IMR-90 (cell line): ENCODE data around the gene PLRG1. TPM values are rescaled to one million over a fixed set of nuclear protein-coding genes. Genes with fewer than 3 reads are reported as not detected.

Source experiments
- ATAC-seq: fragments of 200-7000 bp; cut with Tn5 transposase; 2 replicates; pipeline ENCODE4 v1.9.1; 2020; ENCODE audit warnings: low read depth, mild to moderate bottlenecking, moderate library complexity
- BruUV-seq: library from RNA; stranded (reverse); fragments of 400-500 nt; replicated peaks from 2 replicates; lab custom pipeline; 2021; lab: Mats Ljungman, UMichigan
- CTCF ChIA-PET: fragments of 300-600 bp; formaldehyde crosslinking; extraction: SDS; loops from one replicate; lab custom pipeline; 2021; ENCODE audit warnings: antibody characterized with exemption; lab: Yijun Ruan, JAX
- POLR2A ChIA-PET: fragments of 300-600 bp; sonication (Branson Sonifier 250); formaldehyde crosslinking; loops from one replicate; lab custom pipeline; 2022; ENCODE audit warnings: antibody characterized with exemption; ENCODE audit not compliant: unreplicated experiment; lab: Charles Lee
- DNase-seq: peaks from one replicate; pipeline ENCODE4 v3.0.0; 2013
- H2AFZ ChIP-seq: replicated peaks from 2 replicates; pipeline ENCODE3; 2013; ENCODE audit warnings: low read length, mild to moderate bottlenecking; ENCODE audit not compliant: poor library complexity
- H2AK5ac ChIP-seq: 2 replicates; pipeline ENCODE4 v1.6.1; 2013; ENCODE audit warnings: low read depth, low read length, inconsistent platforms
- H2AK9ac ChIP-seq: replicated peaks from 2 replicates; pipeline ENCODE3; 2013; ENCODE audit warnings: mild to moderate bottlenecking, low read depth, low read length, moderate library complexity; ENCODE audit not compliant: poor library complexity
- H2BK120ac ChIP-seq: 2 replicates; pipeline ENCODE4 v1.6.1; 2013; ENCODE audit warnings: low read depth, low read length, inconsistent platforms
- H2BK15ac ChIP-seq: 3 replicates; pipeline ENCODE4 v1.6.1; 2013; ENCODE audit warnings: low read depth, low read length, inconsistent platforms
- H2BK20ac ChIP-seq: 2 replicates; pipeline ENCODE4 v1.6.1; 2013; ENCODE audit warnings: low read depth, mild to moderate bottlenecking, inconsistent platforms, low read length, moderate library complexity
- H2BK5ac ChIP-seq: 2 replicates; pipeline ENCODE4 v1.6.1; 2013; ENCODE audit warnings: mild to moderate bottlenecking, low read depth, low read length, inconsistent platforms; ENCODE audit not compliant: poor library complexity, severe bottlenecking
- H3K14ac ChIP-seq: replicated peaks from 2 replicates; pipeline ENCODE4 v1.6.1; 2013; ENCODE audit warnings: low read depth, low read length, inconsistent platforms
- H3K18ac ChIP-seq: 2 replicates; pipeline ENCODE4 v1.6.1; 2013; ENCODE audit warnings: low read depth, low read length, control low read depth
- H3K23ac ChIP-seq: 2 replicates; pipeline ENCODE4 v1.6.1; 2013; ENCODE audit warnings: low read depth, low read length, inconsistent platforms
- H3K27ac ChIP-seq: 2 replicates; pipeline ENCODE4 v1.5.1; 2013; ENCODE audit warnings: mild to moderate bottlenecking, control low read depth, low read length; ENCODE audit not compliant: insufficient read depth
- H3K27me3 ChIP-seq: 2 replicates; pipeline ENCODE4 v1.6.1; 2013; ENCODE audit warnings: low read length; ENCODE audit not compliant: control insufficient read depth, insufficient read depth
- H3K36me3 ChIP-seq: 2 replicates; pipeline ENCODE4 v1.6.1; 2013; ENCODE audit warnings: low read length, mixed read lengths; ENCODE audit not compliant: control insufficient read depth, insufficient read depth
- H3K4ac ChIP-seq: 2 replicates; pipeline ENCODE4 v1.6.1; 2013; ENCODE audit warnings: low read depth, low read length, inconsistent platforms
- H3K4me1 ChIP-seq: 2 replicates; pipeline ENCODE4 v1.6.1; 2013; ENCODE audit warnings: low read length, mixed read lengths; ENCODE audit not compliant: control insufficient read depth, insufficient read depth
- H3K4me2 ChIP-seq: 2 replicates; pipeline ENCODE4 v1.6.1; 2013; ENCODE audit warnings: low read depth, mild to moderate bottlenecking, control low read depth, low read length, moderate library complexity
- H3K4me3 ChIP-seq: 2 replicates; pipeline ENCODE4 v1.5.1; 2013; ENCODE audit warnings: low read depth, mild to moderate bottlenecking, control low read depth, low read length, moderate library complexity; ENCODE audit not compliant: insufficient read depth
- H3K56ac ChIP-seq: 2 replicates; pipeline ENCODE4 v1.6.1; 2013; ENCODE audit warnings: low read length, inconsistent platforms; ENCODE audit not compliant: insufficient read depth; ENCODE audit errors: extremely low read depth
- H3K79me1 ChIP-seq, 2 experiments: 2 replicates each; pipeline ENCODE4 v1.6.1; 2013; ENCODE audit warnings: low read length in 2 of 2, inconsistent platforms in 1 of 2, low read depth in 1 of 2
- H3K9ac ChIP-seq: 2 replicates; pipeline ENCODE4 v1.6.1; 2013; ENCODE audit warnings: low read depth, low read length, control low read depth
- H3K9me1 ChIP-seq: 2 replicates; pipeline ENCODE4 v1.6.1; 2013; ENCODE audit warnings: low read length, inconsistent platforms; ENCODE audit not compliant: insufficient read depth
- H3K9me3 ChIP-seq: 2 replicates; pipeline ENCODE4 v1.6.1; 2013; ENCODE audit warnings: low read length; ENCODE audit not compliant: control insufficient read depth, insufficient read depth
- H4K20me1 ChIP-seq: 2 replicates; pipeline ENCODE4 v1.6.1; 2013; ENCODE audit warnings: low read length, inconsistent platforms; ENCODE audit not compliant: insufficient read depth
- H4K5ac ChIP-seq: 2 replicates; pipeline ENCODE4 v1.6.1; 2013; ENCODE audit warnings: mild to moderate bottlenecking, low read depth, low read length, control low read depth
- H4K8ac ChIP-seq, 2 experiments: 2 replicates each; pipeline ENCODE4 v1.6.1; 2013; ENCODE audit warnings: low read depth in 2 of 2, low read length in 2 of 2, control low read depth in 1 of 2, inconsistent platforms in 1 of 2
- H4K91ac ChIP-seq: 2 replicates; pipeline ENCODE4 v1.6.1; 2013; ENCODE audit warnings: low read depth, low read length, inconsistent platforms; ENCODE audit not compliant: insufficient read depth
- BHLHE40 ChIP-seq: fragments of 150-350 bp; IDR thresholded peaks from 2 replicates; pipeline ENCODE4 v1.6.1; 2016; ENCODE audit warnings: mild to moderate bottlenecking, low read depth, low read length
- CEBPB ChIP-seq: IDR thresholded peaks from 2 replicates; pipeline ENCODE4 v1.6.1; 2012; ENCODE audit warnings: low read depth, low read length, improper control_type of control experiment
- CHD1 ChIP-seq: IDR thresholded peaks from 2 replicates; pipeline ENCODE4 v1.6.1; 2012; ENCODE audit warnings: low read depth, low read length, improper control_type of control experiment
- CTCF ChIP-seq: conservative IDR thresholded peaks from 2 replicates; pipeline ENCODE4 v1.5.1; 2012; ENCODE audit warnings: mild to moderate bottlenecking, low read depth, low read length, improper control_type of control experiment
- ELK1 ChIP-seq: fragments of 150-350 bp; IDR thresholded peaks from 2 replicates; pipeline ENCODE4 v1.6.1; 2016; ENCODE audit warnings: low read depth, mild to moderate bottlenecking, low read length, moderate library complexity, borderline replicate concordance
- FOS ChIP-seq: fragments of 150-350 bp; IDR thresholded peaks from 2 replicates; pipeline ENCODE4 v1.6.1; 2016; ENCODE audit warnings: low read depth, low read length
- MAFK ChIP-seq: IDR thresholded peaks from 2 replicates; pipeline ENCODE4 v1.6.1; 2012; ENCODE audit warnings: low read depth, low read length, improper control_type of control experiment
- MAZ ChIP-seq: IDR thresholded peaks from 2 replicates; pipeline ENCODE4 v1.6.1; 2012; ENCODE audit warnings: low read depth, mild to moderate bottlenecking, low read length, improper control_type of control experiment, moderate library complexity, borderline replicate concordance
- MXI1 ChIP-seq: IDR thresholded peaks from 2 replicates; pipeline ENCODE4 v1.6.1; 2012; ENCODE audit warnings: low read depth, mild to moderate bottlenecking, low read length, moderate library complexity, borderline replicate concordance
- NFE2L2 ChIP-seq: fragments of 150-350 bp; IDR thresholded peaks from 2 replicates; pipeline ENCODE4 v1.6.1; 2016; ENCODE audit warnings: low read depth, mild to moderate bottlenecking, low read length
- POLR2A ChIP-seq: IDR thresholded peaks from 2 replicates; pipeline ENCODE4 v1.6.1; 2012; ENCODE audit warnings: mild to moderate bottlenecking, low read depth, low read length
- RAD21 ChIP-seq: IDR thresholded peaks from 2 replicates; pipeline ENCODE4 v1.6.1; 2012; ENCODE audit warnings: low read length, improper control_type of control experiment
- RCOR1 ChIP-seq: IDR thresholded peaks from 2 replicates; pipeline ENCODE4 v1.6.1; 2012; ENCODE audit warnings: mild to moderate bottlenecking, low read length, improper control_type of control experiment; ENCODE audit not compliant: insufficient replicate concordance
- RFX5 ChIP-seq: IDR thresholded peaks from 2 replicates; pipeline ENCODE4 v1.8.0; 2012; ENCODE audit warnings: low read depth, mild to moderate bottlenecking, low read length, moderate library complexity
- SMC3 ChIP-seq: fragments of 150-350 bp; IDR thresholded peaks from 2 replicates; pipeline ENCODE4 v1.6.1; 2016; ENCODE audit warnings: low read depth, mild to moderate bottlenecking, antibody characterized with exemption, low read length, moderate library complexity
- USF2 ChIP-seq: fragments of 150-350 bp; IDR thresholded peaks from 2 replicates; pipeline ENCODE4 v1.6.1; 2017; ENCODE audit warnings: mild to moderate bottlenecking, antibody characterized with exemption, low read length, low read depth
- WGBS, 2 experiments: methylation state at CpG; one replicate each; pipeline versions ENCODE4 v1.1.5 to v1.1.7; 2013; ENCODE audit warnings: missing lambda C conversion rate in 2 of 2; ENCODE audit not compliant: insufficient read length in 1 of 2; ENCODE audit errors: extremely low coverage in 2 of 2; 5-methylcytosine and 5-hydroxymethylcytosine counted together
- dilution Hi-C: fragments of 300-500 bp; cut with HindIII; formaldehyde crosslinking; loops from one replicate; pipeline ENCODE4 v1.14.3; 2018; ENCODE audit warnings: low sequenced_read_pairs; ENCODE audit not compliant: unreplicated experiment
- in situ Hi-C: fragments of 300-500 bp; cut with MboI; formaldehyde crosslinking; loops from 3 replicates; pipeline ENCODE4 v1.14.3; 2019; ENCODE audit warnings: low sequenced_read_pairs, inconsistent platforms, mixed read lengths
- intact Hi-C: fragments of 100-400 bp; cut with micrococcal nuclease; formaldehyde crosslinking; loops from 2 replicates; pipeline ENCODE4 v1.10.0; 2022
- polyA plus RNA-seq, 3 experiments: library from polyadenylated mRNA; depleted of rRNA; stranded (reverse); fragments of >200 nt; gene quantifications; 2 replicates each; pipeline ENCODE4 v1.2.3, GENCODE V29; 2012; ENCODE audit warnings: low replicate concordance in 1 of 3
- total RNA-seq: library from RNA; depleted of rRNA; stranded (reverse); fragments of >200 nt; gene quantifications from 2 replicates; pipeline ENCODE4 v1.2.3, GENCODE V29; 2012

The PLRG1 gene
- total and polyA plus RNA-seq, 2 of the 4 experiments (the other 2 are of a cell fraction): 76.1 to 200 TPM

- ATAC-seq (no peak), DNase-seq (no peak)
- ChIA-PET CTCF (no interaction called here), POLR2A (no interaction called here)
- H2BK20ac ChIP-seq: no peak overlapping the region
- H3K4me3 ChIP-seq: no peak overlapping the region
- no peaks in the 10 kb centered on the region for H3K36me3 ChIP-seq
- H4K20me1 ChIP-seq: no peaks in the 10 kb centered on the region
- H2AK5ac ChIP-seq: no peak overlapping the region
- H3K79me1 ChIP-seq: no peaks in the 10 kb centered on the region
- H3K14ac ChIP-seq: no peak overlapping the region
- dilution Hi-C loops: no loop called here
- H2AFZ ChIP-seq: no peak overlapping the region
- H4K8ac ChIP-seq: no peak overlapping the region
- WGBS, 2 experiments: no CpG with 5 or more reads among the region's 5 CpGs
- no peak overlapping the region for H2AK9ac ChIP-seq
- no peak overlapping the region for H4K5ac ChIP-seq
- no peak overlapping the region for H3K9ac ChIP-seq
- TF ChIP-seq CEBPB: no peak
- no peak for TF ChIP-seq FOS
- no peak for TF ChIP-seq CTCF
- no peak for TF ChIP-seq ELK1
- TF ChIP-seq USF2: no peak
- no peak for TF ChIP-seq RFX5
- TF ChIP-seq MXI1: no peak
- no peak for TF ChIP-seq BHLHE40
- no peak for TF ChIP-seq RAD21
- no peak for TF ChIP-seq RCOR1
- no peak for TF ChIP-seq SMC3
- TF ChIP-seq MAFK: no peak
- no peak for TF ChIP-seq NFE2L2
- no peak for TF ChIP-seq CHD1
- TF ChIP-seq MAZ: no peak
- TF ChIP-seq POLR2A: no peak
- H3K9me1 ChIP-seq: no peaks in the 10 kb centered on the region
- no peak overlapping the region for H2BK15ac ChIP-seq
- H3K4ac ChIP-seq: no peak overlapping the region
- in situ Hi-C loops: no loop called here
- intact Hi-C loops: no loop called here
- H3K18ac ChIP-seq: no peak overlapping the region
- no peak overlapping the region for H3K23ac ChIP-seq
- peaks cover 2% of the 10 kb centered on the region; the same call in 1 of the 2 replicates for H3K27me3 ChIP-seq
- H3K9me3 ChIP-seq: no peaks in the 10 kb centered on the region
- no peak overlapping the region for H3K4me2 ChIP-seq
- H4K91ac ChIP-seq: no peak overlapping the region
- no TSS peak for BruUV-seq
- H3K27ac ChIP-seq: no peak overlapping the region
- H3K56ac ChIP-seq: no peak overlapping the region
- no peak overlapping the region for H2BK120ac ChIP-seq
- no peak overlapping the region for H2BK5ac ChIP-seq
- no peaks in the 10 kb centered on the region for H3K4me1 ChIP-seq
These were observed 52.3 kb downstream of the PLRG1 start for GRCh38 chr4:154497889-154498288.
